DMS 273 (cell line): ENCODE data around the gene KDR.

ENCODE experiments used
- DNase-seq: peaks from one replicate; lab custom pipeline; 2025; ENCODE audit not compliant: unreplicated experiment; lab: John Stamatoyannopoulos, UW

Gene KDR

DNA sequence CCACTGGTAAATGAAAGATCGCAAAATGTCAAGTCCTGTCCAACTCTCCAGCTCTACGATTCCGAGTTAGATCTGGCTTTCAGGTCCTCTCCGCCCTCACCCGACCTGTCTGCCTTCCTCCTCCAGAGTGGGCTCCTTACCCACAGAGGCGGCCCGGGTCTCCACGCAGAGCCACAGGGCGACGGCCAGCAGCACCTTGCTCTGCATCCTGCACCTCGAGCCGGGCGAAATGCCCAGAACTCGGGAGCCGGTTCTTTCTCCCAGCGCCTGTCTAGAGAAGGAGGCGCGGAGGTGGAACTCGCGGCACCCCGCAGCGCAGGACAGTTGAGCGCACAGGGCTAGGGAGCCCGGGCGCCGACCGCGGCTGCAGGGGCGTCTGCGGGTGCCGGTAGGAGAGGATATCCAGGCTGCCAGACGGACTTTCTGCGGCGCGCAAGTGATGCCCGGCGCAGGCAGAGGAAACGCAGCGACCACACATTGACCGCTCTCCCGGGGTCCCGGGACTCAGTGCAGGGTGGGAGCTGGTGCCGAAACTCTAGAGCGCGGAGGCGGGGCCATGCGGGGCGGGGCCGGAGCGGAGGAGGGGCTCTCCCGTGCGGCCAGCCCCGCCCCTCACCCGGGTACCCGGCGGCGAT, at the start of gene KDR:
KDR (minus strand) TSS at position 509 of the 635 bp plus-strand sequence; CDS start at position 207, 302 bp downstream.
- DNase-seq, result peak; percentile 44

DNA sequence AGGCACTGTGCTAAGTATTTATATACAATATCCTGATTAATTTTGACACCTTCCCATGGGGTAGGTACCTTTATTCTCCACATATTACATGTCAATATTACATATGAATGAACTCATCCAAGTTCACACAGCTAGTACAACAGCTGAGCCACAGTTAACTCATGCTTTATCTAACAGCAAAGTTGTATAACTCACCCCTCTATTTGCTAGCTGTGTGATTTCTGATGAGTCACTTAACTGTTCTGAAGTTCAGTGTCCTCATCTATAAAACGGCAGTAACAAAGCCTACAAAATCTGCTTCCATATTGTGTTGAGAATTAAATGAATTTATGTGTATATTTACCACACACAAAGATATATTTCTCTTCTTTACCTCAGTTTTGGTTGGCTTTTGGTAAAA, 48.2 kb upstream of the KDR start:
- no peak for DNase-seq

- DNase-seq, result no peak
Observed at GRCh38 chr4:55172694-55173287, 47.4 kb upstream of the KDR start.

DNA sequence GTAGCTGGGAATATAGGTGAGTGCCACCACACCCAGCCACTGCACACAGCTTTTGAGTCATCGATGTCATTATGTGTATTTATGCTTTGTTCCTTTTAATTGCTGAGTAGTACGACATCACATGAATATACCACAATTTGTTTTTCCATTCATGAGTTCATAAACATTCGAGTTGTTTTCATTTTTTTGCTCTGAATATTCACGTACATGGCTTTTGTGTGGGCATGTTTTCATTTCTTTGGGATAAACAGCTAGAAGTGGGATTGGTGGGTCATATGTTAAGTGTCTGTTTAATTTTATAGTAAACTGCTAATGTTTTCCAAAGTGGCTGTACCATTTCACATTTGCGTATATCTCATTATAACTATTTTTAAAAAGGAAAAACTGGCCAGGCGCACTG, 45.1 kb upstream of the KDR start:
- no peak for DNase-seq

DNA sequence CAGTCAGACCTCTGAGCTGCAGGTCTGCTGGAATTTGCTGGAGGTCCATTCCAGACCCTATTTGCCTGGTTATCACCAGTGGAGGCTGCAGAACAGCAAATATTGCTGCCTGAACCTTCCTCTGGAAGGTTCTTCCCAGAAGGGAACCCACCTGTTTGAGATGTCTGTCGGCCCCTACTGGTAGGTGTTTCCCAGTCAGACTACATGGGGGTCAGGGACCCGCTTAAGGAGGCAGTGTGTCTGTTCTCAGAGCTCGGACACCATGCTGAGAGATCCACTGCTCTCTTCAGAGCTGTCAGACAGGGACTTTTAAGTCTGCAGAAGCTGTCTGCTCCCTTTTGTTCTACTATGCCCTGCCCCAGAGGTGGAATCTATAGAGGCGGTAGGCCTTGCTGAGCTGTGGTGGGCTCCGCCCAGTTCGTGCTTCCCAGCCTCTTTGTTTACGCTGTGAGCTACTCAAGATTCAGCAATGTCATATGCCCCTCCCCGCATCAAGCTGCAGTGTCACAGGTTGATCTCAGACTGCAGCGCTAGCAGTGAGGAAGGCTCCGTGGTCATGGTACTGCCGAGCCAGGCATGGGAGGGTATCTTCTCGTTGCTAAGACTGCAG, 44.1 kb upstream of the KDR start:
- DNase-seq, result no peak

DNA sequence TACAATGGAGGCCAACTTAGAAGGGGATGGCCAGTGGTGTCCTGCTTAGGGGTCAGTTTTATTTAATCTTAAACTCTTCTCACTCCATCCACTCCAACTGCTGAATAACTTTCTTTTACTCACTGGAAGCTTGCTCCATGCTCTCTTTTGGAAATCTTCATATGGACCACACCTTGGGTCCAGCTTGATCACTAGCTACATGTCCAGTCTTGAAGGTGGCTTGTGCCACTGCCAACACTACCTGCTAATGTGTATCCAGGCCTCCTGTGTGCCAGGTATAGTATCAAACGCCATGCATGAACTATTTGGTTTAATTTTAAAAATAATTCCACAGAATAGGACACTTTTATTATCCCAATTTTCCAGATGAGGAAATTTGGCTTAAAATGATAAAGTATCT, 37.0 kb upstream of the KDR start:
- DNase-seq, result no peak

GRCh38 chr4:55161739-55162138, 36.3 kb upstream of the KDR start:
- DNase-seq, result no peak

DNA sequence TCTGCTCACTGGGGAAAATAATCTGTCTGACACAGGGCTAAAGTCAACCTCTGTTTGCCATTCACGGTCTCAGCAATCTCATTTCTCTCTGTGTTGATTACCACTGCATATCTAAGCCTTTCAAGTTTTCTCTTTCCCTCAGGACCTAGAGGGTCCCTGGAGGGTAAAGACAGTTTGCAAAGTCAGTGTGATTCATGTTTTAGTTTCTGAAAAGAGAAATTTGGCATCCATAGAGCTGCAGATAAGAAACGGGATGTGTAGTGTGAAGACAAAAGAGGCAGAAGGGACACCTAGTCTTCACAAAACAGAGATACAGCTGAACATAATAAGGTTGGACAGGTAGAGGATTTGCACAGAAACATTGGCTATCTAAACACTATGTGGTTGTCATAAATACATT, 34.5 kb upstream of the KDR start:
- no peak for DNase-seq

GRCh38 chr4:55158957-55159356, 33.6 kb upstream of the KDR start:
- DNase-seq, result no peak

DNA sequence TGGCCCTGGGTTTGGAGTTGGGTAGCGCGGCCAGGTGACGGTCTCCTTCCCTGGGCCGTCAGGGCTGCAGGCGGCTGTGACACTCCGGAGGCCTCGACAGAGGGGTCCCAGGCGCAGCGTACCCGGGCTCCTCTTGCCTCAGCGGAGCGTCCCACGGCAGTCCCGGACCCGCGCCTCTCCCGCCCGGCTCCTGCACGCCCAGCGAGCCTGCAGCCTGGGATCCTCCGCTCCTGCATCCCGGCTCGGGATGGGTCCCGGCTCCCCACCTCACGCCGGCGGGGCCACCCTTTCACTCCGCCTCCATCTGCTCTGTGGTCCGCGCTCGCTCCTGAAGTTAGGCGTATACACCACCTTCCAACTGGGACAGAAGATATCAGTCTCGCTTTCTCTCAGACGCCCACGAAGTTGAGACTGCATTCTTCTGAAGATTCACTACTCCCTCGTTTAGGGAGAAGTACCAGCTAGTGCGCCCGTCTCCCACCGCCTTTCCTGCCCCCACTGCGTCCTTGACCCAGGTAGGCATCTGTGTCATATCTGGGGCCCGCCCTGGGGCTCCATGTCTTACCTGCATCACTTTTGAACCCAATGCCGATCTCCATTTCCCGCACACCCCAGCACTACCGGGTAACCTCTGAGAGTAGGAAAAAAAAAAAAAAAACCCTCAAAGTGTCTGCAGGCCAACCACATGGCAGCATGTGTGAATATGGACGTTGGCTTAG, 32.3 kb upstream of the KDR start:
- DNase-seq, result no peak

DNA sequence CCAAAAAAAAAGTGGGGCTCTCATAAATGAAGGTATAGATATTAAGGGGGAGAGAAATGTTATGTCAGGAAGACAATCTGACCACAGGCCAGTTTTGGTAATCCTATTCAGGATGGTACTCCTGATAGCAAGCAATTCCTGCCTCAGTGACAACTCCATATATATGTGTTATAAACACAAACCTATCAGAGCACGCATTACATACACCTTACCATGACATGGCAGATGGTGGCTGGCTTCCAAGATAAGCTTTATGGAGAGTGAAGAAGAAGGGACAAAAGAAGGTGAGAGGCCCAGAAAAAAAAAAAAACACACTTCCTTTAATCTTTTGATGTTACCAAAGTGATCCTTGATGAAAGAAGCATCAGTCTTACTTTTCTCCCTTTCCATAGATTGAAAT, 29.5 kb upstream of the KDR start:
- no peak for DNase-seq

DNA sequence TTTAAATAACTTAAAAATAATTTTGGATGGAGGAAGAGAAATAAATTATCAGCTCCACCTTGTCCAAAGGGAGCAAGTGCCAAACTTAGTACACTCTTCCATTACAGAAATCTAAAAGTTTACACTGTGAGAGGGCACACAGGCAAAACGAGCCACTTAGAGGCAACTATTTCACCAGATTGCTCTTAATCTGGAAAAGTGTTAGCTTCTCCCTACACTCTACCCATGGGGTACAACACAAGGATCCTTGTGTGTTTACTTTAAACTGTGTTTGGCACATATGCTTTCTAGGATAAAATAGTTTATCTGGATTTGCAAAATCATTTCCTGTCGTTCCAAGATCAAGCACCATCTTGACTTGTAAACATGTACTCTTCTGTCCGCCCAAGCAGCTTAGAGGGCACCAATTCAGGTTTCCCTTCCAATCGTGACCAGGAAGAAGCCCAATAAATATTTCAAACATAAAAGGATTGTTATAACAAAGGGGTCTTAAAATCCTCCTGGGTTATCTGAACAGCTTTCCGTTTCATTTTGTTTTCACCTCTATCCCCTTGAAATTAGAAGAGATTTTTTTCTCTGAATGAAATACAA, 29.0 kb upstream of the KDR start:
- no peak for DNase-seq

DNA sequence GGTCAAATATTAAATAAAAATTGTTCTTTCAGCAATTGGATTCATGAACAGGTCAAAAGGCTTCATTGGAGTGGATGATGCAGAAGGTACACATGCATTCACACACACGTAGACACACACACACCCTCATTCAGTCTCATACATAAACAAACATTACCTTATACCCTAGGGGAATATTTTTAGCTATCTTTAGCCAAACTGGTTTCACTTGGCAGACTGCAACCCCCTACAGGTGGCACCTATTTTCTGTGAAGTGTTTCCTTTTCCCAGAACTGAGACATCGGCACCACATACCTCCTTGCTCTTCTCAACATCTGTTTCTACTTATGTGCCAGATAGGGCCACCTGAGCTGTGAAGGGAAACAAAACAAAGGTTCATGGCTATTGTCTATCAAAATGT, 18.5 kb upstream of the KDR start:
- no peak for DNase-seq

DNA sequence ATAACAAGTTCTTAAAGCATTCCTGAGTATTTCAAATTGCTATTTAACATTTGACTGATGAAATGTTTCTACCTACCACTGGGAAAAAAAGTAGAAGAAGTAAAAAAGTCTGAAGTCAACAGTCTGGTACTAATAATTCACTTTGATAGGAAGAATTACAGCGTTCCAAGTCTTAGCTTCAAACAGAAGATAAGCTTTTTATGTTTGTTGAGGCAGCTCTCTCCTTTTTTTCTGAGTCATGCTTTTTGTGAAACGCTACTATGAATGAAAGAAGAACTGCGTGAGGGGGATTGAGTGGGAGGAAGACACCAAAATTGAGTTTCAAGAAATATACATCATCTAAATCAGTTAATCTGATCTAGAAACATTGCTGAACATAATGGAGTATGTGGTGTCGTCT, 13.0 kb upstream of the KDR start:
- DNase-seq, result no peak

- no peak for DNase-seq
Observed at GRCh38 chr4:55136634-55137033, 11.2 kb upstream of the KDR start.

- DNase-seq, result no peak
Observed at GRCh38 chr4:55133951-55134350, 8.6 kb upstream of the KDR start.

DNA sequence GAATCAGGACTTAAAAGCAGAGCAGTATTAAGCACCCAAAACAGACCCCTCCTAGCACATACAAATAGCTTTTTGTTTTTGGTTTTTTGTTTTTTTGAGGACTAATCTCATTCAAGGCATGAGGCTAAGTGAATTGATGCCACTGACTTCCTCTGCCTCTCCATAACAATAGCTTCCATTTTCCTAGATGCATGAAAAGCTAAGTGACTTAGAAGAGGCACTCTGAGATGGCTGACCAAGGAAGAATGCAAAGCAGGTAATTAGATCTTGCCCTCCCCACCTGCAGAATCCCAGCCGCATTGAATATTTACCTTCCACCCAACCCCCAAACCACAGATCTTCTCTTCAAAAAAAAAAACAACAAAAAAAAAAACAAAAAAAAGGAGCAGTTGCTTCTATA, 7.4 kb upstream of the KDR start:
- DNase-seq, result no peak

GRCh38 chr4:55127521-55127920, 2.1 kb upstream of the KDR start:
- DNase-seq, result no peak

GRCh38 chr4:55127053-55127452, 1.7 kb upstream of the KDR start:
- no peak for DNase-seq

DNA sequence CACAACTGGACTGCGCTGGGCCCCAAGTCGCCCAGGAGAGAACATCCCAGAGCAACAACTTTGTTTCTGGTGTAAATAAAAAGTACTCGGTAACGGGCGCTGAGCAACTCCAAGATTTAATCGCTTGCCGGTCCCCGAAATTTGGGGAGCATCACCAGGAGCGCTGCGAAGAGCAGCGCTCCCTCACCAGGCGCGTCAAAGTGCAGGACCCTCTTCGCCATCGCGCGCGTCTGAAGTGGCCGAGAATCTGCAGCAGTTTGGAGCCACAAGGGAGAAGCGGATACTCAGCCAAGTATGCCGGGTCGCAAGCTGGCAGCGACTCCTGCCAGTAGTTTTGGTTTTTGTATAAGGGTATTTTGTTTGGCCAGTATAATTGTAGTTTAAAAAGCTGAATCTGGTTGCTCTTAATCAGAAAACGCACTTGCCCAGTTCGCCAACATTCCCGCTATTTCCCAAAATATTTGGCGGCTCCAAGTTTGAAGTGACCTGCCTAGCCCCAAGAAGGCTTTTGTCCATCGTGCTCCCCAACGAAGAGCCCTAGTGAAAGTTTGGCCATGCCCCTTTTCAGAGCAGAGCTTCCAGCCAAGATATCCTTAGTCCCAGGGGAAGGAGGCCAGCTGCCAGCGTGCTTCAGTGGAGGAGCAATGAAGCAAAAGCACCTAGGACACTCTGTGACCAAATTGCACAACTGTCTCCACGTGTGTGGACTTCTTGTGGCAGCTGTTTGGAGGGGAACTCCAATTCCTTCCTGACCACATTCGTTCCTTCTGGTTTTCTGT, 557 bp upstream of the KDR start:
- peak; percentile 17 for DNase-seq
